Tibial nerve (tissue), 4 donors: Measurements from ENCODE around the gene TC2N. TPM values are rescaled to one million over a fixed set of nuclear protein-coding genes. Genes with fewer than 3 reads are reported as not detected.

ENCODE experiments used
- DNase-seq, 2 donors: peaks; one replicate each; pipeline ENCODE4 v3.0.0-alpha.2; 2019; ENCODE audit warnings: low spot score in 2 of 2
- H3K27ac ChIP-seq, 4 donors: fragments of 200-600 bp; sonication (generic) in 3 of 4; one replicate each; pipeline ENCODE4 v1.5.1; 2017 to 2019; ENCODE audit warnings: mild to moderate bottlenecking in 1 of 4
- H3K27me3 ChIP-seq, 2 donors: fragments of 200-600 bp; sonication (generic) in 1 of 2; one replicate each; pipeline versions ENCODE4 v1.5.1 to v1.6.0; 2017 to 2019
- H3K36me3 ChIP-seq, 3 donors: fragments of 200-600 bp; sonication (generic); one replicate each; pipeline ENCODE4 v1.5.1; 2018 to 2019
- H3K4me1 ChIP-seq, 4 donors: fragments of 200-600 bp; sonication (generic) in 3 of 4; one replicate each; pipeline ENCODE4 v1.5.1; 2017 to 2019
- H3K4me3 ChIP-seq, 4 donors: fragments of 200-600 bp; sonication (generic) in 3 of 4; one replicate each; pipeline ENCODE4 v1.5.1; 2017 to 2019; ENCODE audit warnings: mild to moderate bottlenecking in 1 of 4, moderate library complexity in 1 of 4
- H3K9me3 ChIP-seq, 4 donors: fragments of 200-600 bp; sonication (generic) in 3 of 4; one replicate each; pipeline ENCODE4 v1.5.1; 2017 to 2019
- EP300 ChIP-seq, 2 donors: sonication (generic); formaldehyde crosslinking; IDR thresholded peaks; one replicate each; pipeline ENCODE4 v1.6.1; 2017; ENCODE audit warnings: antibody characterized with exemption in 2 of 2, mild to moderate bottlenecking in 1 of 2
- POLR2A ChIP-seq, 2 donors: fragments of 450-650 bp; IDR thresholded peaks; one replicate each; pipeline ENCODE4 v1.6.1; 2017; ENCODE audit warnings: antibody characterized with exemption in 2 of 2, mild to moderate bottlenecking in 2 of 2, moderate library complexity in 2 of 2
- WGBS, 2 donors: methylation state at CpG; one replicate each; pipeline ENCODE4 v1.1.5; 2018; 5-methylcytosine and 5-hydroxymethylcytosine counted together
- total RNA-seq, 4 donors: library from RNA; depleted of rRNA; stranded (reverse); fragments of >200 nt; gene quantifications; one replicate each; pipeline ENCODE4 v1.1.0, GENCODE V29; 2016
- TF ChIP-seq, protein P1 (sequence below), 5 experiments: fragments of 200-600 bp in 3 of 5; fragments of 450-650 bp in 2 of 5; sonication (generic) in 3 of 5; IDR thresholded peaks; one replicate each; pipeline ENCODE4 v1.5.1; 2016 to 2019; ENCODE audit warnings: antibody characterized with exemption in 5 of 5, mild to moderate bottlenecking in 3 of 5, moderate library complexity in 2 of 5

The TC2N gene
- total RNA-seq, 4 donors from 2014 or later = 23.4 to 35.2 (median 25.7) TPM

DNA sequence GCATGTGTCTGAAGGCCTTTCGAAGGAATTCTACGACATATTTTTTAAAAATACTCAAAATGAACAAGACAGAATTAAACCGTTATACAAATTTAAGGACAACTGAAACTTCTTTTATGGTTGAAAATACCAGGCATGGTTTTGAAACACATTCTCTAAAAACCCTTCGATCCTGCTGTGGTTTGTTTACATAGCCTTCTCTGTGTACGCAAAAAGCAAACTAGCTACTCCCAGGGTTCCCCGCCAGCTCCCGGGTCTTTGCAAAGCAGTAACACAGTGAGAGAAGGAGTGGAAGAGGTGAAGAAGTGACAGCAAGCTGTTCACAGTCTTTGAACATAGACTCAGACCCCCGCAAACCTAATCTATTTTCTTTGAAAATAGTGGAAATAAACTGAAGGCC lies 2.2 kb upstream of the TC2N start:
- DNase-seq = no peak
- Histone ChIP-seq H3K27me3 (no peaks in the 10 kb centered on the region), H3K9me3 (peaks cover 0 to 14% (median 0%) of the 10 kb centered on the region in 4 donors), H3K4me1 (peaks cover 0 to 29% (median 17%) of the 10 kb centered on the region in 4 donors), H3K36me3 (peaks cover 0 to 62% (median 0%) of the 10 kb centered on the region in 3 donors), H3K4me3 (no peak overlapping the region), H3K27ac (peak overlapping the region in 1 of 4 donors; percentile 74)
- WGBS, 2 donors = 79 to 80% methylated on average over 8 of the region's 8 CpGs
- TF ChIP-seq POLR2A (IDR thresholded peaks at IDR 0.05) = no peak
- TF ChIP-seq, protein P1, sequence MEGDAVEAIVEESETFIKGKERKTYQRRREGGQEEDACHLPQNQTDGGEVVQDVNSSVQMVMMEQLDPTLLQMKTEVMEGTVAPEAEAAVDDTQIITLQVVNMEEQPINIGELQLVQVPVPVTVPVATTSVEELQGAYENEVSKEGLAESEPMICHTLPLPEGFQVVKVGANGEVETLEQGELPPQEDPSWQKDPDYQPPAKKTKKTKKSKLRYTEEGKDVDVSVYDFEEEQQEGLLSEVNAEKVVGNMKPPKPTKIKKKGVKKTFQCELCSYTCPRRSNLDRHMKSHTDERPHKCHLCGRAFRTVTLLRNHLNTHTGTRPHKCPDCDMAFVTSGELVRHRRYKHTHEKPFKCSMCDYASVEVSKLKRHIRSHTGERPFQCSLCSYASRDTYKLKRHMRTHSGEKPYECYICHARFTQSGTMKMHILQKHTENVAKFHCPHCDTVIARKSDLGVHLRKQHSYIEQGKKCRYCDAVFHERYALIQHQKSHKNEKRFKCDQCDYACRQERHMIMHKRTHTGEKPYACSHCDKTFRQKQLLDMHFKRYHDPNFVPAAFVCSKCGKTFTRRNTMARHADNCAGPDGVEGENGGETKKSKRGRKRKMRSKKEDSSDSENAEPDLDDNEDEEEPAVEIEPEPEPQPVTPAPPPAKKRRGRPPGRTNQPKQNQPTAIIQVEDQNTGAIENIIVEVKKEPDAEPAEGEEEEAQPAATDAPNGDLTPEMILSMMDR (IDR thresholded peaks at IDR 0.05) = no peak
- no peak for TF ChIP-seq EP300 (IDR thresholded peaks at IDR 0.05)

DNA sequence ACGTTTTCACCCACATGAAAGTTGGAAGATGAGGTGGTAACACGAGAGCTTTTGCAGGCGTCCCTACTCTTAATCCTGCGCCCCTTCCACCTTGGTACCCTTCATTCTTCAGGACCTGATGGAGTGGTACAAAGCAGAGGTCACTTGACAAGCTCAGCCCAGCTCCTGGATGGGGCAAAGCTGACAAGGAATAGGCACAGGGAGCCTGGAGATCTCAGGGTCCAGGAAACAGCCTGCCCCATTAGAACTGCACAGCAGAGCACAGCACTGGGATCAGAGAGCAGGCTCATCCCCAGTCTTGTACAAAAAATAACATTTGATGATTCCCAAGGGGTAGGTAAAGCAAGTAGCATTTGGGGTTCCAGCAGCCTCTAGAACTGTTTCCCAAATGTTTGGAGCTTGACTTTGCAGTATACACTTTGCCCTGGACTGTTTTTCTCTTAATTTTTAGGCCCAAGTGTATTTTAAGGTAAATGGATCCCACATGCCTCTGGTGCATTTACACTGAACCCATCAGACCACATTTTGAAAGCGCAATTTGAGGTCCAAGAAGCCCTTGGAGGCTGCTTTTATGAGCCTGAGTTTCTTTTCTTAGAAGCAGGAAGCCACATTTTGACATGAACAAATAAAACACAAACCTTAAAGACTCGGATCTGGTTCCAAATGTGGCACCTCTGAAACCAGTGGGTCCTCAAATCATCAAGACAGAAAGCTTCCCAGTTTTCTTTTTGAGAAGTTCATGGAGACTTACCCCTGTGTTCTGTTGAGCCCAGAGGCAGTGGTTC lies 633 bp downstream of the TC2N start:
- WGBS, 2 donors = 65 to 88% methylated on average over 6 of the region's 6 CpGs
- Histone ChIP-seq H3K9me3 (peaks cover 0 to 14% (median 0%) of the 10 kb centered on the region in 4 donors), H3K36me3 (peaks cover 0 to 38% (median 0%) of the 10 kb centered on the region in 3 donors), H3K27me3 (no peaks in the 10 kb centered on the region), H3K4me1 (peaks cover 0 to 10% (median 8%) of the 10 kb centered on the region in 4 donors), H3K27ac (peak overlapping the region in 1 of 4 donors; percentile 25), H3K4me3 (peak overlapping the region in 1 of 4 donors; percentile 14)
- no peak for DNase-seq
- TF ChIP-seq EP300 (IDR thresholded peaks at IDR 0.05) (no peak), POLR2A (IDR thresholded peaks at IDR 0.05) (no peak)
- TF ChIP-seq, protein P1 (IDR thresholded peaks at IDR 0.05) = no peak

DNA sequence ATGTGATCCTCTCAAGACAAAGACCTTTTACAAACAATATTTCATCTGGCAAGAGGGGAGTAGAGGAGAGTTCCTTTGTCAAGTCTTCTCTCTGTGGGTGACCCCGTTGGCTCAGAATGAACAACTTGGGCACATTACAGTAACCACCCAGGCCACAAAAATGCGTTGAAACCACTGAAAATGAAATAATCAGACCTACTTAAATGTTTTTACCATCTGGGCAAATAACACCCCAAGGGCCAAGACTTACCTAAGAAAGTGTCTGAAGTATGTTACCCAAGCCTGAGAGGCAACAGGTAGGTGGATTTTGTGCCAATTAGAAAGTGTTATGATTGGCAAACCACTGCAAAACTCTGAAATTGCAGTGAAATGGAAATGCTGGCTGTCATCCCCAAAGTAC lies 1.3 kb downstream of the TC2N start:
- Histone ChIP-seq H3K27me3 (no peaks in the 10 kb centered on the region), H3K27ac (peak overlapping the region in 1 of 4 donors; percentile 25), H3K36me3 (peaks cover 0 to 38% (median 0%) of the 10 kb centered on the region in 3 donors), H3K9me3 (peaks cover 0 to 14% (median 0%) of the 10 kb centered on the region in 4 donors), H3K4me1 (peaks cover 0 to 10% (median 7%) of the 10 kb centered on the region in 4 donors), H3K4me3 (no peak overlapping the region)
- DNase-seq = no peak
- TF ChIP-seq POLR2A (IDR thresholded peaks at IDR 0.05) = no peak
- TF ChIP-seq EP300 (IDR thresholded peaks at IDR 0.05) = no peak
- TF ChIP-seq, protein P1 (IDR thresholded peaks at IDR 0.05) = no peak
- WGBS, 2 donors = 22 to 26% methylated on average over 2 of the region's 2 CpGs

DNA sequence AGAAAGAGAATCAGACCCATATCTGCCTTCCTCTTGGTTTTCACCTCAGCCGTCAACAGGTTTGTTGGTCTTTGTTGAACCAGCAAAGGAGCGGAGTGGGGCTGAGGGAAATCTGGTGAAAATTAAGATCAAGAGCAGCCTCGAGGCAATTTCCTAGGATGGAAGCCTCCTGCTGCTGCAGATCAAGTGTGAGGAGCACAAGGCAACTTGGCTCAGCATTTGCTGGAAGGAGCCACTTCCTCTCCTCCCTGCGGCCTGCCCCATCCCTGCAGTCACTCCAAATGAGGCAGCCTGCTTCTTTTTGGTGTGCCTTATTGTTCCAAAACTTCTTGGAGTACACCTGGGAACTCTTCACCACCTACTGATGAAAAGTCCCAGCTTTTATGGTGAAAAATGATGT lies 4.9 kb downstream of the TC2N start:
- Histone ChIP-seq H3K36me3 (peaks cover 0 to 3% (median 0%) of the 10 kb centered on the region in 3 donors), H3K9me3 (no peaks in the 10 kb centered on the region), H3K4me1 (peaks cover 0 to 15% (median 5%) of the 10 kb centered on the region in 4 donors), H3K27ac (no peak overlapping the region), H3K27me3 (no peaks in the 10 kb centered on the region), H3K4me3 (no peak overlapping the region)
- 75 to 81% methylated on average over 4 of the region's 4 CpGs for WGBS, 2 donors
- TF ChIP-seq, protein P1 (IDR thresholded peaks at IDR 0.05) = no peak
- no peak for DNase-seq

DNA sequence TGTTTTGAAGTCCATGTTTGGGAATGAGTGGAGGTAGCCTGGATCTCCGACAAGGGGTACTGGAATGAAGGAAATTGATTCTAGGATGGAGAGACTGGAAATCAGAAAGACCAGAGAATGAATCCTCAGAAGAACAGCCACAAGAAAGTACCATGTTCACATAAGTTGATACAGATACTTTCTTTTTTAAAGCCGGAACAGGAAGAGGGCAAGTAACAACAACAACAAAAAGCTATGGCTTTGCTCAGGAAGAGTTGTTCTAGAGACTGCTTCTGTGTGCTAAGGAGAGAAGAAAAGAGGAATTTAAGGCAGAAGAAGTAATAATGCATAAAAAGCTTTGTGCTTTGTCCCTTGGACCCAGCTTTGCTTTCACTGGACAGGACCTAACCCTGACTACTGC lies 6.2 kb downstream of the TC2N start:
- H3K27me3 ChIP-seq = no peaks in the 10 kb centered on the region
- DNase-seq = no peak
- H3K36me3 ChIP-seq = no peaks in the 10 kb centered on the region
- H3K4me1 ChIP-seq = peaks cover 0 to 13% (median 4%) of the 10 kb centered on the region in 4 donors
- no peaks in the 10 kb centered on the region for H3K9me3 ChIP-seq
- H3K4me3 ChIP-seq = no peak overlapping the region
- no peak overlapping the region for H3K27ac ChIP-seq
- 79 to 92% methylated on average over 2 of the region's 2 CpGs for WGBS, 2 donors
- TF ChIP-seq, protein P1 (IDR thresholded peaks at IDR 0.05) = no peak
- no peak for TF ChIP-seq POLR2A (IDR thresholded peaks at IDR 0.05)
- TF ChIP-seq EP300 (IDR thresholded peaks at IDR 0.05) = no peak
